ENCODE data around the gene KRT76.

The KRT76 gene

GRCh38 chr12:52720365-52720886 is 56.7 kb downstream of the KRT76 start:
- DNase-seq (ENCODE audit: low read depth) = no peak
- no peak for TF ChIP-seq CTCF (IDR thresholded peaks at IDR 0.05; ENCODE audit: control insufficient read depth, insufficient read depth, low read depth, low read length, missing control alignments)

More at GRCh38 chr12:52720365-52720886, 56.7 kb downstream of the KRT76 start:
- no peak overlapping the region for H3K4me3 ChIP-seq (ENCODE audit: control insufficient read depth, low read depth, low read length)
